Hepatic stellate cell (primary cell): Measurements from ENCODE around the gene MEIS2.
A peak's percentile ranks its signal among the peaks of the same experiment; 100 is the strongest.

Experiments
- DNase-seq: peaks from one replicate; pipeline ENCODE4 v3.0.0; 2011; ENCODE audit warnings: low spot score

MEIS2 gene

DNA sequence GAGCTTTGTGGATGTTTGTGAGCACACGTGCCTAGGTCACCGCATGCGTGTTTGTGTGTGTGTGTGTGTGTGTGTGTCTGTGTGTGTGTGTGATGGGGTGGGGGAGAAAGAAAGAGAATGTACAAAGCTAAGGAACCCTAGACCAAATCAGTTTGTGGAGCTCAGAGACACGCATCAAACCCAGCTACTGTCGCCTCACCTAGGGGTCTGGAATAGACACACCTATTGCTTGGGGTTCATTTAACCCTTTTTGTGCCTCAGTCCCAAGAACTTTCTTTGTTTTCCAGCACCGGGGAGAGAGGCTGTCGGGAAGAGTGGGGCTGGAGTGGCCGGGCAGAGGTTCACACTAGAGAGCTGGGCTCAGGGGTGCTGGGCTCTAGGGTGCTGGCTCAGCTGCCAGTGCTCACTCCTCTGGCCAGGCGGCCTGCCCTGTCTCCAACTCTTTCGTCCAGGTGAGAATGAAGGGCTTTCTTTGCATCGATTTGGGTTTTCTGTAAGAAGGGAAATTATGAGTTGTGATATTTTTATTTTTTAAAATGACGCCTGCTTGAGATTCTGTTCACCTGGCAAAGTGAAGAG lies 221.6 kb downstream of the MEIS2 start:
- no peak for DNase-seq

DNA sequence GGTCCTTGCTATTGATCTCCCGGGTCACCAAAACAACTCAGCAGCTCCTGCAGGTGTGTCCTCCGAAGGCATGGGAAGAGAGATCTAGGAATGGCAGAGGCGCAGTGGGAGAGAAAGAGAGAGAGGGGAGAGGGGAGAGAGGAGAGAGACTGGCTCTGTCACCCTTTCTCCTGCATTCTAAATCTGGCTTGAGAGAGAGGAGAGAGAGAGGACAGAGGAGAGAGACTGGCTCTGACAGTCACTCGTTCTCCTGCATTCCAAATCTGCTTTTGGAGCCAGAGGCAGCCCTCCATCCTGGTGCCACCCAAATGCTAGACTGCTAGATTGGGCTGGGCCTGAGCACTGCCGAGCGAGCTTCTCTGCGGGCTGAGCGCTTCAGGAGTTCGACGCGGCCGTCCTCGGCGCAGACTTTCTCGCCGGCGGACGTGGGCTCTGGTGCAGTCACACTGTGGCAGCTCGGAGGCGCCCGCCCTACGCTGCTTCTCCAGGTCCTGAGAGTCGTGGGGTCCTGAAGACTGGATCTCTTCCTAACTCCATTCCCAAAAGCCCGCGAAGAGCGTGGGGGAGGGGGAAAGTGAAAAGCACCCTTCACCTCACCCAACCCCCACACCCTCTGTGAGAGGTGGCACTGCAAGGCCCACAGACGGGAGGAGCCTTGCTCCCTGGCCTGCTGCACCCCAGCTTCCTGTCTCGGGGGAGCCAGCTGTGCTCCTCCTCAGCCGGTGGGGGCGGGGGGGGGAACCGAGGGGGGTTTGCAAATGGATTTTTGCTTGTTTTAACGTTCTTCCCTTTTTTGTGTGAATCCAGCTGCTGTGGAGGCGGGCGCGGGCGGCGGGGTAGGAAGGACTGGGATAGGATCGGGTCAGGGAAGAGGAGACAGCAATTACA lies 222.3 kb downstream of the MEIS2 start:
- DNase-seq: peak; percentile 21

DNA sequence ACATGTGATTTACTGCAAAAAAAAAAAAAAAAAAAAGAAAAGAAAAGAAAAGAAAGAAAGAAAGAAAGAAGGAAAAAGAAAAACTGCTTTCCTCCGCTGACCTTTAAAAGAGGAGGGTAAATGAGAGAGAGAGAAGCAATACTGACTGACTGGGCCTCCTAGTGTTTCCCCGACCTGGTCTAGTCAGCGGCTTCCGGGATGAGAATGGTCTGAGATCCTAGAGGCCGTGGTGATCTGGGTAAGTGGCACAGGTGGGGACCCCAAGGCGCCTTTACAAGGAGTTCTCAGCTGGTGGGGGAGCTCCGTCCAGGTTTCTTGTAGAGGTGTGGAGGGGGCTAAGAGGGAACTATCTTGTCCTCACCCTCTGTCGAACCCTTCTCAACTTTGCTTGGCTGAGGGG lies 223.1 kb downstream of the MEIS2 start:
- no peak for DNase-seq

DNA sequence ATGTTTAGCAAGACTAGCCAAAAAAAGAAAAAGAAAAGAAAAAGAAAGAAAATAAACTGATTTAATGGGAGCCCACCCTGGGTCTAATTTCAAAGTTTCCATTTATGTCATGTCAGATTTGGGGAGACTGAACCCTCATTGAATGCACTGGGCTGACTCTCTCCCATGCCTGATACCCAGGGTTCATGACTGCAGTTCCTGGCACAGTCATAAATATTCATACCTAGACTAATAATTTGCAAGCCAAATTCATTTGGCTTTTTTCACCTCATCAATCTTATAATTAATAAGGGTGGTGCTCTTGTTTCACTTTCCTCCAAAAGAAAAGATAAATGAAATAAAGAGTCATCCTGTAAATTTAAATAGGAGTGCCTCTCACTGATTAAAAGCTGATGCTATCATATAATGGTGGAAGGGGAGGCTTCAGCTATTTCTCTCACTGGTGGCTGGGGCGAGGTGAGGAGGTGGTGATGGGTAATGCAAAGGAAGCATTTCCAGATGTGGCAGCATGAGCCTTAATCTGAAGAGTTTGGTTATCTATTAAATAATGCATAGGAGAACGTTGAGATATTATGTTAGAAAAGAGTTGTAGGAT lies 224.5 kb downstream of the MEIS2 start:
- DNase-seq: no peak

DNA sequence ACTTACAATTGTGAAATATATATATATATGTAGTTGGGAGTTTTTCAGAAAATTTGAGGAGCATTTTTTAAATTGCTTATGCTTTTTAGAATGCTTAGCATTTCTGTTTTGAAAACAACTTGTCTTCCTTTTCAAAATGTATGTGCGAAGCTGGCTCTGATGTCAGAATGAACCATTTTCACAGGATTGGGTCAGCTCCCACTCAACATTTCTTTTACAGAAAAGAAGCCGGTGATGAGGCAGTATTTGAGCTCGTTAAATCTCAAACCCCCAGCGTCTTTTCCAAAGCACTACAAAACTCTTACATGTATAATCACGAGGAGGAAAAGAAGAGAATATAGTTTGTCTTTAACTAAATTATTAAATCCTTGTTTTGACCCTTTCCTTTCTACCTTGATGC lies 225.4 kb downstream of the MEIS2 start:
- no peak for DNase-seq

DNA sequence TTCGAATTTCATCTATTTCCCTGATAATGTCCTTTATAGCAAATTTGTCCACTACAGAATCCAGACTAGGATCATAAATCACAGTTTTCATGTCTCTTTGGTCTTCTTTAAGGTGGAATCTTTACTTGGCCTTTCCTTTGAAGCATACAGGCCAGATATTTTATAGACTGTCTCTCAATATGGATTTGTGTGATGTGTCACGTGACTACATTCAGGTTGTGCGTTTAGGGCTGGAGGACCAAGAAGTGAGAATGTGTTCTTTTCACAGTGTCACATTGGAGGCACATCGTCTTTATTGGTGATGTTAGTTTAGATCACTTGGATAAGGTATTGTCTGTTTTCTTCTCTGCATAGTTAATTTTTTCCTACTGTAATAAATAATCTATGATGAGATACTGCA lies 232.9 kb downstream of the MEIS2 start:
- no peak for DNase-seq

DNA sequence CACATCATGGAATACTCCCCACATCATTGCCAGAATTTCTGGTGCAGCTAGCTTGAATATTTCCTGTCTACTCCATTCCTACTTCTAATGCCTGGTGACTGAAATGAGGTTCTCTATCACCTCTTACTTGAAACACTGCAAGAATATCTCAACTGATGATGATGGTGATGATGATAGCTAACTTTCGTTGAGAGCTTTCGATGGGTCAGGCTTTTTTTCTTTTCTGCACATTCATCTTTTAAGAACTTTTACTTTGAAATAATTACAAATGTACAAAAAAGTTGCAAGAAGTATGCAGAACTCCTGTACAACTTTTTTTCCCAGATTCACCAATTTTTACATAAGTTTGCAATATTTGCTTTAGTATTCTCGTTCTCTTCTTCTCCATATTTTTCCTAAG lies 233.5 kb downstream of the MEIS2 start:
- DNase-seq: no peak

DNA sequence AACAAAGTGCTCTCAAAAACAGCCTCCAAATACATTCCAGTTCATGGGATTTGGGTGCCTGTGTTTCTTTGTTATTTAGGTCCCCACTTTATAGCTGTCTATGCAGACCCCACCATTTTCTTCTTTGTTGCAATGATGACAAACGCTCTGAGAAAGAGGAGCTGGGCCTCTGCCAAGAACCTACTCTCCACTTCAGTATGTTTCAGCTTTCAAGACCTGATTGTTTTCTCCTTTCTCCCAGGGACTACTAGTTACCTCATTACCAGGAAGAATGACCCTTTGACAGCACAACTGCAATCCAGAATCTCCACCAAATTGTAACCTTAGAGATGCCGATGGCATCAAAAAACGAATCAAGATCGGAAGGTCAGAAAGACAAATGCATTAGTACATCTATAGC lies 236.8 kb downstream of the MEIS2 start:
- DNase-seq: no peak

DNA sequence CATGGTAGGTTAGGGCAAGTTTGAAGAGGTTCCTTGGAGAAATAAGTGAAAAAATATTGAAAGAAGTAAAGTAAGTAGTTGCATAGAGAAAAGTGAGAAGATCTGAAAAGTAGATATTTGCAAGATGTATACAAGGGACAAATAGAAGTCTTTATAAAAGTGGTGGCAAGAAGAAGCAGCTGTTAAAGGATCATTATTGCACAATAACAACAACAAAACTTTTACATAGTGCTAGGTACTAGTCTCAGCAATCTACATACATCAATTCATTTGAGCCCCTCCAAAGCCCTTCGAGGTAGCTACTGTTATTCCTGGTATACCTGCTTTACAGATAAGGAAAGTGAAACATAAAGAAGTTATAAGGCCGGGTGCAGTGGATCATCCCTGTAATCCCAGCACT lies 239.6 kb downstream of the MEIS2 start:
- DNase-seq: no peak

DNA sequence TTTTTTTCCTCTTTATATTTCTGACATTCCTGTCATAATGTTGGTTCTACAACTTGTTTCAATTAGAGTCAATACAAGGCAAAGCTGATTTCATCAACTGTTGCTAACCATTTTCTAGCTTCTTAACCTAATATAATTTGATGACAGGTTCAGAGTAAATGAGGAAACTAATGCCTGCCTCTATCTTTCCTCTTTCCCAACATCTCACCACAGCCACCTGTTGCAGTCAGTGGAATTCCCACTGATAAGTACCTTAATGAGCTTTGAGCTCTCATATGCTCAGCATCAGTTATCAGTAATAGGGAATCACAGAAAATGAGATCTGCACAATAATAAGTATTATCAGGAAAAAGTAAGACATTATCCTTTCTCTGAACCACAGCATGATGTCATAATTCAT lies 241.9 kb downstream of the MEIS2 start:
- DNase-seq: no peak

DNA sequence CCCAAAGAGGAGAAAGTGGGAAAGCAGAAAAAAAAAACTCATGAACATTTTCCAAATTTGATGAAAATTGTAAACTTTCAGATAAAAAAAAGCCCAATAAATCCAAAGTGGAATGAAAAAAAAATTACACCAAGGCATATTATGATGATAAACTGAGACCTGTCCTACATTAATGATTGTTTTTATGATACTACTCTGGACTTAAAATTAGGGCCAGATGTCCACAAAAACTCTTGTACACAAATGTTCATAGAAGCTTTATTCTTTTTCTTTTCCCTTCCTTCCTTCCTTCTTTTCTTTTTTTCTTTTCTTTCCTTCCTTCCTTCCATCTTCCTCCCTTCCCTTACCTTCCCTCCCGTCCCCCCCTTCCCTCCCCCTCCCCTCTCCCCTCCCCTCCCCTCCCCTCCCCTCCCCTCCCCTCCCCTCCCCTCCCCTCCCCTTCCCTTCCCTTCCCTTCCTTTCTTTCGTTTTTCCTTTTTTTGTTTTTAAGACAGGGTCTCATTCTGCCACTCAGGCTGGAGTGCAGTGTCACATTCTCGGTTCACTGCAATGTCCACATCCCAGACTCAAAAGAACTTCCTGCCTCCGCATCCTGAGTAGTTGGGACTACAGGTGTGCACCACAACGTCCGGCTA lies 243.9 kb downstream of the MEIS2 start:
- DNase-seq: no peak

DNA sequence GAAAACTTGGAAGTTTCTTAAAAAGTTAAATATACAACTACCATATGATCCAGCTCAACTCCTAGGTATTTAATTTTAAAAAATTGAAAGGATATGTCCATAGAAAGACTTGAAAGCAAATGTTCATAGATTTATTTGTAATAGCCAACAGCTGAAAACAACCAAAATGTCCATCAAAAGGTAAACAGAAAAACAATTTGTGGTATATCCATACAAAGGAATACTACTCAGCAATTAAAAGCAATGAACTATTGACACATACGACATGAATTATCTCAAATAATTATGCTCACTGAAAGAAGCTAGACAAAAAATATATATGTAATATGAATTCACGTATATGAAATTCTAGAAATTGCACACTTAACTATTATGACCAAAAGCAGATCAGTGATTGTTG lies 249.5 kb downstream of the MEIS2 start:
- DNase-seq: no peak

DNA sequence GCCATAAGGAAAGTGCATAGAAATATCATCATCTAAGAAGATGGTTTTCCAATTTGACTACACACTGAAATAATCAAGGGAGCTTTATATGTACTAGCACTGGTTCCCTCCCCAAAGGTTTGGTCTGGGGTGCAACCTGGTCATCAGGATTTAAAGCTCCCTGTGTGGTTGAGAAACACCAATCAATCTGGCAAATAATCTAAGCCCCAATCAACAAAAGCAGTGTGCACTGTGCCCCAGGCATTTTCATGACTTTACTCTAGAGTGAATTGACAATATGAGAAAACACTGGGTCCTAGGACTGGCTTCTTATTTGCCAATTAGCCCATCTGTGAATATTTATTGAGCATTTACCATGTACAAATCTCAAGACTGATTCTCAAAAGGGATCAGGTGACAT lies 255.1 kb downstream of the MEIS2 start:
- no peak for DNase-seq

DNA sequence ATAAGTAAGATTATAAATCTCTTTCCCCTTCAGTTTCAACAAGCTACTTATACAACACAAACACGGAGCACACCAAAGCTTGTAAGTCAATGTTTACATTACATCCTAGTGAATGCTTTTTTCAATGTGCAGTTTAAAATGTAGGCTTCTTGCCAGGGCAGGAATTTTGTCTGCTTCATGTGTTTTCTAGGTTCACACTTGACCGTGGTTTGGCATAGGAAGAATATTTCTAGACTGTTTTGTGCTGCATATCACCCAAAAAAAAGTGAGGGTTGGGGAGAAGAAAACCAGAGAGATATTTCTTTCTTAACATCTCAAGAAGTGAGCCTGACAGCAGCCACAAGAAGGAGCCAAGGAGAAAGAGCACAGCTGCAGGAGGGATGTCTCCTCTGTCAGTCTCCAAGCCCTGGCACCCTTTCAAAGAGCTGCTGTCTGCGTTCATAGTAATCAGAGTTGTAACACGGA lies 255.8 kb downstream of the MEIS2 start:
- DNase-seq: no peak

DNA sequence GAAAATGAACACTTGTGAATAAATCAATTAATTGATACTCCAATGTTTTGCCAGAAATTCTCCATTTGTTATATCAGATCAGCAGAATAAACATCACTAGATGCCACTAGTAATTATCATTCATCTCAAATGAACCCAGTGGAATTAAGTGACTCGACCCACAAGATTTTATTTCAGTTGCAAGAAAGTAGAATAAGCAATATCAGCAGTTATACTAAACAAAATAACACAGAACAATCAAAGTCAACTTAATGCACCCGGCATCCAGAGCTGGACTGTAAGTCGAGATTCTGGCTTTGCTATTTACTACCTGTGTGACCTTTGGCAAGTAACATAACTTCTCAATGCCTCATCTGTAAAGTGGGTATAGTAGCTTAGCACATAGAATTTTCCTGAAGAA lies 256.5 kb downstream of the MEIS2 start:
- DNase-seq: no peak

DNA sequence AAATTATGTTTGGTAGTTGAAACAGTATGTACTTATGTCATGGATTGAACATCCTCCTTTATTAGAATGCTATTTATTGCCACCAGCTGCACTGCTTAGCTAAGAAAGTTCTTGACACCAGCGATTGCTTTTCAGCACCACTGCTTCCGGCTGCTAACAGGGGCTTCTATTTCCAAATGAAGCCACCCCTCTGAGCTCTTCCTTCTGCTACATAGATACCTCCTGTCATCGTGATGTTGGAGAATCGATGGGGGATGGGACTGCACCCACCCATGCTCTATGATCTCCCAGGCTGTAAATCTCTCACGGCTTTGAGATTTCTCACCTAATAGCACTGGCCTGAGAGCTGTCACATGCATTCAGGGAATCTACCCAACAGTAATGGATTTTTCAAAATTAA lies 259.2 kb downstream of the MEIS2 start:
- no peak for DNase-seq
